Stimulated activated CD4-positive, alpha-beta T cell treated with anti-CD3 and anti-CD28 coated beads, TNF-alpha, amount 100 ng/mL, for 48 hours (primary cell): ENCODE data around the gene TLR5.
A peak's percentile ranks its signal among the peaks of the same experiment; 100 is the strongest.
"Not testable (repeated sequence)": the region's sequence is repeated elsewhere in the genome, so short reads cannot be mapped to it uniquely, and the experiment has no call there.

Experiments used
- DNase-seq, 3 donors: peaks; one replicate each; pipeline ENCODE4 v3.0.0-alpha.2; 2020; ENCODE audit warnings: low read depth in 3 of 3

Gene TLR5, protein sequence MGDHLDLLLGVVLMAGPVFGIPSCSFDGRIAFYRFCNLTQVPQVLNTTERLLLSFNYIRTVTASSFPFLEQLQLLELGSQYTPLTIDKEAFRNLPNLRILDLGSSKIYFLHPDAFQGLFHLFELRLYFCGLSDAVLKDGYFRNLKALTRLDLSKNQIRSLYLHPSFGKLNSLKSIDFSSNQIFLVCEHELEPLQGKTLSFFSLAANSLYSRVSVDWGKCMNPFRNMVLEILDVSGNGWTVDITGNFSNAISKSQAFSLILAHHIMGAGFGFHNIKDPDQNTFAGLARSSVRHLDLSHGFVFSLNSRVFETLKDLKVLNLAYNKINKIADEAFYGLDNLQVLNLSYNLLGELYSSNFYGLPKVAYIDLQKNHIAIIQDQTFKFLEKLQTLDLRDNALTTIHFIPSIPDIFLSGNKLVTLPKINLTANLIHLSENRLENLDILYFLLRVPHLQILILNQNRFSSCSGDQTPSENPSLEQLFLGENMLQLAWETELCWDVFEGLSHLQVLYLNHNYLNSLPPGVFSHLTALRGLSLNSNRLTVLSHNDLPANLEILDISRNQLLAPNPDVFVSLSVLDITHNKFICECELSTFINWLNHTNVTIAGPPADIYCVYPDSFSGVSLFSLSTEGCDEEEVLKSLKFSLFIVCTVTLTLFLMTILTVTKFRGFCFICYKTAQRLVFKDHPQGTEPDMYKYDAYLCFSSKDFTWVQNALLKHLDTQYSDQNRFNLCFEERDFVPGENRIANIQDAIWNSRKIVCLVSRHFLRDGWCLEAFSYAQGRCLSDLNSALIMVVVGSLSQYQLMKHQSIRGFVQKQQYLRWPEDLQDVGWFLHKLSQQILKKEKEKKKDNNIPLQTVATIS

DNA sequence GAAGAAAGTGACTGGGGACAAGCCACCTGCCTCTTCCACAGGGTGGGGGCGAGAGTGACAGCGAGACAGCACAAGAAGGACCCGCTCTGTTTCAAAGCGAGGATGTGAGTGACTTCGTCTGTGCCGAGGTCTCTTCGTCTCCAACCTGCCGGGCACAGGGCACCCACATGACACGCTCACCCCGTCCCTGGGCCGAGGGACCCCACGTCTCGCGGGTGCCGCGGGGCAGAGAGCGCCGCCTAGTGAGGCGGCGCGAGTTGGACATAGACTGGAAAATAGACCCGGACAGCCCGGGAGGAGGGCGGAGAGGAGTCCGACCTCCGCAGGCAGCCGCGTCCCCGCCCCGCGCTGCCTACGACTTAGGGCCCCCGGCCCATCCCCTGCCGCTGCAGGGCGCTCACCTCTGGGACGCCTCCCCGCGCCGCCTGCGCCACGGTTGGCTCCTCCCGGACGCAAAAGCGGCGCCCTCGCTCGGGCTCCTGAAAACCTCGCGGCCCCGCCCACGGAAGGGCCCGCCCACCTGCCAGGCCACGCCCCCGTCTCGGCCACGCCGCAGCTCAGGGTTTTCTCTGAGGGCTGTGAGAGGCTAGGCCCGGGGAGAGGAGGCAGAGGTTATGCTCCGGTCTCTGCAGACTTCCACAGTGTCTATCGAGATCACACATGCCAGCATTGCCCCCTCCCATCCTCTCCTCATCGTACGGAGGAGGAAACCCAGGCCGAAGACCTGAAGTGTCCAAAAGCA, at the start of gene TLR5:
TLR5 (minus strand) TSS at position 454 of the 742 bp plus-strand sequence. CDS start 30,217 bp downstream, outside the sequence.
- peak; percentile 72 to 81 (median 80) for DNase-seq

DNA sequence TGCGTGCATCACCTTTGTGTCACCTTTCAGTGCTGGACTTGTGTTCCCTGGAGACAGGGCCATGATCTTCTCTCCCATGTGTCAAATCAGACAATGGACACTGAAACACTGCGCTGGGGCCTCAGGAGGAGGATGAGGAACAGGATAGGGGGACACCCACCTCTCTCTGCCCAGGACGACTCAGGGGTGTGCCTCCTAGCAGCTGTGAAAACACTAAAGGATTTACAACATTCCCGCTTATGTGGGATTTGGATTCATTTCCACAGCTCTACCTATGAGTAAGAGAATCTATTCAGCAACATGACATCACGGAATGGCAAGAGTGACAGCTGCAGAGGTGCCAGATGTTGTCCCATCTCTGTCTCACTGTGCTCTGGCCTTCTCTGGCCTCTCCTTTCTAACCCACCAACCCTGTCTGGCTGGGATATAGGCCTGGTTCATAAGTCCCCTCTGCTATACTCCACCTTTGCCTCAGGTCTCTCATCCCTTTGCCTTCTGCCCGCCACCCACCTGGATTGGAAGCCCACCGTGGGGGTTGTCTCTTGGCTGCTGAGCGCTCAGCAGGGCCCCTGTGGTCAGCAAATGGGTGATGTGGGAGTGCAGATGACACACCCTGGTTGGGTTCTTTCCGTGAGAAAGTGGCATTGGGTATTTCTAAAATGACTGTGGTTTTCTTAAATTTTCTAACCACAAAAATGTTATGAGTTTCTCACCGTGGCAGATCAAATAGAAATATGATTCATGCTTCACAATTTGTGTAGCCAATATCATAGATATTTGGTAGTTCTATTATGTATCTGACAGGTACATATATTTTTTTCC, 47.1 kb upstream of the TLR5 start:
- DNase-seq, result peak; percentile 27 to 56 (median 41)

DNA sequence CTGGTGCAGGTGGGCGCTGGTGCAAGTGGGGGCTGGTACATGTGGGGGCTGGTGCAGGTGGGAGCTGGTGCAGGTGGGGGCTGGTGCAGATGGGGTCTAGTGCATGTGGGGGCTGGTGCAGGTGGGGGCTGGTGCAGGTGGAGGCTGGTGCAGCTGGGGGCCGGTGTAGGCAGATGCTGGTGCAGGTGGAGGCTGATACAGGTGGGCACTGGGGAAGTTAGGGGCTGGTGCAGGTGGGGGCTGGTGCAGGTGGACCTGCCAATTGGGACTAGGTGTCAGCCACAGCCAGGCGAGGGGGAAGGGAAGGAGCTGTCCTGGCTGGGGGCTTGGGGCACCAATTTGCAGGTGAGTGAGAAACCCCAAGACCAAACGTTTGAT, 46.5 kb upstream of the TLR5 start:
- DNase-seq, result no peak

DNA sequence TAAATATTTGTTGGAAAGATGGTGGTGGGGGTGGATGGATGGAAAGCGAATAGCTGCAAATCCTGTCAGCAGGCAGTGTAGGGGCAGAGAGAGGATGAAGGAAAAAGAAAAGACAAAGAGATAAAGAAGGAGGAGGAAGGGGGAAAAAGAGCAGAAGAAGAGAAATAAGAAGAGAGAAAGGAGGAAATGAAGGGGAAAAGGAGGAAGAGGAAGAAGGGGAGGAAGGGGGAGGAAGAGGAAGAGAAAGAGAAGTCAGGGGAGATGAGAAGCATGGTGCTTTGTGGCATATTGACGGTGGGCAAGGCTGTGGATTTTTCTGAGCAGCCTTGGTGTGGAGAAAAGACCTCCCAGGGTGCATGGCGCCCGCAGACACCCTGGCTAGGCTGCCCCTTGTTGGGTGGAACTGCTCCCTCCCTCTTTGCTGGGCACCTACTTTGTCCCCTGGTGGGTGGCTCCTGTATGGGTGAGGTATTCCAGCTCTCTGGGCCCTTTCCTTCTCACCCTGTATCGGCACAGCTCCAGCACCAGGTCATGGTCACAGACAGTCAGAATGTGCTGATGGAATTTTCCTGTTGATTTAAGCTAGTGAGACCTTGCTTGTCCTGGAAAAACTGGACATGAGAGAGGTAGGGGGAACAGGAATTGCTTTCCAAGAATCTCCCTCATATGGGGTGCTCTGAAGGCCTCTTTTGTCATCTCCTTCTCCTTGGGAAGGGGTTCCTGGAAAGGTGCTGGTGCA, 45.7 kb upstream of the TLR5 start:
- no peak for DNase-seq

DNA sequence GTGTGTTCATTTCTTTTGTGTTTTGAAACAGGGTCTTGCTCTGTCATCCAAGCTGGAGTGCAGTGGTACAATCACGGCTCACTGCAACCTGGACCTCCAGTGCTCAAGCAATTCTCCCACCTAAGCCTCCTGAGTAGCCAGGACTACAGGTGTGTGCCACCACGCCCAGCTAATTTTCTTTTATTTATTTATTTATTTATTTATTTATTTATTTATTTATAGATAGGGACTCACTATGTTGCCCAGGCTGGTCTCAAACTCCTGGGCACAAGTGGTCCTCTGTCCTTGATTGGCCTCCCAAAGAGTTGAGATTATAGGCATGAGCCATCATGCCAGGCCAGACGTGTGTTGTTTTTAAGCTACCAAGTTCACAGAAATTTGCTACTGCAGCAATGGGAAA, 43.8 kb upstream of the TLR5 start:
- DNase-seq, result no peak

DNA sequence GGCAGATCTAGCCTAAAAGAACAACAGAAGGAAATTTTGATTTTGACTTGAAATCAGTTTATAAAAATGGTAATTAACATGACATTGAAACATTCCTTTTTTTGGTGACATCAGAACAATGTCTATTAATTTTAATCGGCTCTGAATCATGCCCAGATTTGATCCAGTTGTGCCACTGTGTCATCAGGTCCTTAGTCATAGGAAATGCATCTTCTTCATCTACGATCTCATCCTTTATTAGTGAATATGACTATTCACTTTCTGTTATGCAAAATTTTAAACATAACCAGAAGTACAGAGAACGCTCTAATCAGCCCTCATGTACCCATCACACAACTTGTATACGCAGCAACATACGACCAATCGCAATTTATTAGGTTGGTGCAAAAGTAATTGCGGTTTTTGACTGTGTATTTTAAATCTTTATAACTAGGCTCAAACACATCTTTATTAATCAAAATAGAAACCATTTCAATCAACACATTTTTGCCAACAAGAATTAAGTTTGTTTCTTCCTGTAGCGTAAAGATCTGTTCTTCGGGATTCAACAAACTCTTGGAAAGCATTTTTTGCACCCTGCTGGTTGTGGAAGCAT, 40.3 kb upstream of the TLR5 start:
- no peak for DNase-seq

DNA sequence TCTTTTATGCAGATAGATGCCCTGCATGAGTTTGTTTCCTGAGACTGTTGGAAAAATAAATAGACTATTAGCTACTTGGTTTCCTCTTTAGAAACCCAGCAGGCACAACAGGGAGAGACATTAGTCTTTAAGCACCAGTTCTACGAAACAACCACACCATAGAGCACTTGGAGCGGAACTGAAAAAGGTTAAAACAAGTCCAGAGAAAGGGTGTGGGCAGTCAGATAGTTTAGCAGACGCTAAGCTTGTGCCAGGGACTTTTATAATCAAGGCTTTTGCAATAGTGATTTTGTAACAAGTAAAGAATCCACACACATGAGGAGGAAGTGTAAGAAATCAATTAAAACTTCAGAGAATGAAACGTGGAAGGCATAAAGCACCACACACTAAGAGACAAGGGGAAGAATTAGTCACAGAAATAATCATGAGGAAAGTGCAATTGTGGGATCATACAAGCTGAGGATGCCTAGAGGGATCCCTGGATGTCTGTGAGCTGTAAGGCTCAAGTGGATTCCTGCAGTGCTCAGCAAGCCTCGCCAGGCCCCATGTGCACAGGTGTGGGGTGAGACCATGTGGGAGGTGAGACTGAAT, 37.8 kb upstream of the TLR5 start:
- no peak for DNase-seq

DNA sequence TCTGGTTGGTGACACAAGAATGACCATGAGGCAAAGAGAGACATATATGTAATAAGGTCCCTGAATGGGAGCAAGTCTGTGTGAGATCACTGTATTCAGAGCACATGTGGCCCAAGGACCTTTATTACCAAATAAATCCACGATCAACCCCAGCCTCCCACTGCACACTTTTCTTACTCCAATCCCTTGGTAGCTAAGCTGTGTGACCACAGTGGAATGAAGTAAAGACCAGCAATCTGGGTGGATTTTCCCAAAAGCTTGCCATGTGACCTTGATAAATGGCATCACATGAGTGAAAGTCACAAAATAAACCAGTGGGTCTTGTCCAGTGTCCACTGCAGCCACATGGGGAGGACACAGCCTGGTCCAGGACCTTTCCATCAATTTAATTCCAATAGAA, 36.7 kb upstream of the TLR5 start:
- no peak for DNase-seq

DNA sequence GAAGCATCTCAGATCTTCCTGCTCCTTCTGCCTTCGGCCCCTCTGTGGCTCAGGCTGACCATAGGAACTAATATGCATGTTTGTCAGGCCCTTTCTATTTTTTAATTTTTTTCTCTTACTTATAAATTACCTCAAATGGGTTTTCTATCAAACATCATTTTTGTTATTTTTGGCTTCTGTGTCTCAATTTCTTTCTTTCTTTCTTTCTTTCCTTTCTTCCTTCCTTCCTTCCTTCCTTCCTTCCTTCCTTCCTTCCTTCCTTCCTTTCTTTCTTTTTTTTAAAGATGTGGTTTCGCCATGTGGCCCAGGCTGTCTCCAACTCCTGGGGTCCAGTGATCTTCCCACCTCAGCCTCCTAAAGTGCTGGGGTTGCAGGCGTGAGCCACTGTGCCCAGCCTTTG, 36.2 kb upstream of the TLR5 start:
- DNase-seq, result no peak

DNA sequence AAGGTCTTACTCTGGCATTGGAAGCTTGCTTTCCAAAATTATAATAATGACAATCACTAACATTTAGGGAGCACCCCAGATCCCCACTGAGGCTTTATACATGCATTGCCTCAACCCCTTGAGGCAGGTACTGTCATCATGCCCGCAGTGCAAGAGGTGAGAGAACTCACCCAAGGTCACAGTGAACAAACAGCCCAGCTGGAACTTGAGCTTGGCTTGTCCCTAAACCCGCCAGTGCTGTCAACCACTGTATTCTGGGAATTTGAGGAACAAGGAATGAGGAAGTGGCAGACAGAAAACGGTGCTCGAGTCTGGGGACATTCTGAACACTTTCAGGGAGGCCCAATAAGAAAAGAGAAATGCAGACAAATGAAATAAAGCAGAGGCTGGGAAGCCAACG, 34.6 kb upstream of the TLR5 start:
- DNase-seq, result no peak

DNA sequence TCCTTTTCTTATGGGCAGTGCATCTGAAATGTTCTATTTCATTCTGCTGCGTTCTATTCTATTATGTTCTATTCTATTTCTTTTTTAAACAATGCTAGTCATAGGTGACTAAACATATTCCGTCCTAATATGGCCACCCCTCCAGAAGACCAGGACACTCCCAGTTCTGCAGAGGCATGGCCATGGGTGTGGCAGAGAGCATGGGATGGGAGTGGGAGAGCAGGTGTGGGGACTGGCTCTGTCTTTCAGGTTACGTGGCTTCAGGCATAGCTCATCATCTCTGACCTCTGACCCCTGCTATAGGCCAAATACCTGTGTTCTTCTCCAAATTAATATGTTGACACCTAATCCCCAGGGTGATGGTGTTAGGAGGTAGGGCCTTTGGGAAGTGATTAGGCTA, 33.4 kb upstream of the TLR5 start:
- no peak for DNase-seq

DNA sequence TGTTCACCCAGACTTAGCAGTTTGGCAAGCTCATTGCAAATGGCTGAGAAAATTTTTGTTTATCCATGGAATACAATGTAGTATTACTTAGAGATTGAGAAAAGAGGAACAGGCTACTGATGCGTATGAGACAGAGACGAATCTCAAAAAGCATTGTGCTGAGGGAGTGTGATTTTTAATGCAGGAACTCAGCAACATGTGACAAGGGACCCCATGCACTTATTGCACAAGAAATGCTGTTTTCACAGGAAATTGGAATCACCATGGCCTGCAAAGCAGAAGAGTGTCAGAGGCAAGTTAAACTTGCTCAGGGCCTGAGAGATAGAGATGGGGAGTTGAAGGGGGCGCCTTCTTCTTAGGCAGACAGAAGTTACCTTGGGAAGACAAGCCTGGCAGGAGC, 32.6 kb upstream of the TLR5 start:
- no peak for DNase-seq

DNA sequence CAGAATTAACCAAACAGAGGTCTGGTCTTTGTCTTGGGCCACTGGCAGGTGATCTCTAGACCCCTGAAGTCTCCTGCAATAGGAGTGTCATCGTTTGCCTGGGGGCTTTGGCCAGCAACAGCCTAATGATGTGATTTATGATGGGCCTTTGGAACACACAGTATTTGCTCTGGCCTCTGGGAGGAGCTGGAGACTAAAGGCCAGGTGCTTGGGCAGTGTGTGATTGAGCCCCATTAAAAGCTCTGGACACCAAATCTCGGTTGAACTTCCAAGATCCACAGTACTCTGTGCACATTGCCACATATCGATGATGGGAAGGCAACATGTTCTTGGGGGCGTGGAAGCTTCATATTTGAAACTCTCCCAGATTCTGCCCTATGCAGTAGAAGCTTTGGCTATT, 32.0 kb upstream of the TLR5 start:
- no peak for DNase-seq

DNA sequence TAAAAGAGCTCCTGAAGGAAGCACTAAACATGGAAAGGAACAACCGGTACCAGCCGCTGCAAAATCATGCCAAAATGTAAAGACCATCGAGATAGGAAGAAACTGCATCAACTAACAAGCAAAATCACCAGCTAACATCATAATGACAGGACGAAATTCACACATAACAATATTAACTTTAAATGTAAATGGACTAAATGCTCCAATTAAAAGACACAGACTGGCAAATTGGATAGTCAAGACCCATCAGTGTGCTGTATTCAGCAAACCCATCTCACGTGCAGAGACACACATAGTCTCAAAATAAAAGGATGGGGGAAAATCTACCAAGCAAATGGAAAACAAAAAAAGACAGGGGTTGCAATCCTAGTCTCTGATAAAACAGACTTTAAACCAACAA, 26.4 kb upstream of the TLR5 start:
- DNase-seq, result not testable (repeated sequence)

DNA sequence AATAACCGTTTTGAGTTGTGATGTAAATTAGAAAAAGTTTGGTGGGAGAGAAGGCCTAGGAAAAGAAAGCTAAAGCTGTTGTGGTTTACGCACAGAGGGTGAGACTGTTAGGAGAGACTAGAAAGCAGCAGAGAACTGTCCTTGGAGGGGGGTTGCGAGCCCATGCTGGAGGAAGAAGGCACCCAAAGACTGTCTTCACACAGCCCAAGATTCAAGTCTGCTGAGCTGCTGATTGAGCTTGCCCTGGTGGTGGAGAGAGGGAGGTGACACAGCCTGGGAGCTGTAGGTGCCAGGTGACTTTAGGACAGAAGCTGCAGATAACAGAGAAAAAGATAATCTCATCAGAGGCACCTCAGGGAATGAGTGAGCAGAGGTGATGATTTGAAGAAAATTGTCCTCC, 18.3 kb upstream of the TLR5 start:
- no peak for DNase-seq

DNA sequence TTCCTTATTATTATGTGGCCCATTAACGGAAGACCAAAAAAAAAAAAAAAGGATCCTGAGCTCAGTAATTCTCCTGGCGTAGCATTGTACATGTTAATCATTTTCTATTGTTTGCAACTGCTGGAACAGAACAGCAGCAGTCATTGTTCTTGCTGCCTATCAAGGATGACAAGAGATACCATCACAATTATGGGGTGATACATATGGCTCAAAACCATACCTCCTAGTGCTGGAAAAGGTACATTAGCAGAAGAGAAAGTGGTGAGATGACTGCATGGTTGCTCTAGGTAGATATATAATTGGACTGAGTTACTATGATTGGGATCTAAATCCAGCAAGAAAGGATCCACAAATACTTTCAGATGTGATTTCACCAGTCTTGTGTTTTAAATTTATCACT, 13.3 kb upstream of the TLR5 start:
- no peak for DNase-seq

DNA sequence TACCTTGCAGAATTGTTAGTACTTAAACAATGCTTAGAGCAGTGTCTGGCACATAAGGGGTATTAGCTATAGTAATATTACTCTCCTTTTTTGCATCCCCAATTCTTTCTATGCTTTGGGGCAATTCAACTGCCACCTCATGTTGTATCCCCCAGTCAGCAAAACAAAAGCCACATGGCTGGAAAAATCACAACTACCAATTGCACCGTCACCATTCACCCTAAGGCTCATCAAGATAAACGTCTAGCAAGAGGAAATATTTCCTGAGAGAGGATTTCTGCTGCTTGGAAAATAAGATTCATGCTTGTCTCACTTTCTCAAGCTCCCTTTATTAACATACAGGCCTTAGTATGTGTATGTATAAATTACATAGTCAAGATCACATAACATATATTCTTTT, 12.1 kb upstream of the TLR5 start:
- no peak for DNase-seq

DNA sequence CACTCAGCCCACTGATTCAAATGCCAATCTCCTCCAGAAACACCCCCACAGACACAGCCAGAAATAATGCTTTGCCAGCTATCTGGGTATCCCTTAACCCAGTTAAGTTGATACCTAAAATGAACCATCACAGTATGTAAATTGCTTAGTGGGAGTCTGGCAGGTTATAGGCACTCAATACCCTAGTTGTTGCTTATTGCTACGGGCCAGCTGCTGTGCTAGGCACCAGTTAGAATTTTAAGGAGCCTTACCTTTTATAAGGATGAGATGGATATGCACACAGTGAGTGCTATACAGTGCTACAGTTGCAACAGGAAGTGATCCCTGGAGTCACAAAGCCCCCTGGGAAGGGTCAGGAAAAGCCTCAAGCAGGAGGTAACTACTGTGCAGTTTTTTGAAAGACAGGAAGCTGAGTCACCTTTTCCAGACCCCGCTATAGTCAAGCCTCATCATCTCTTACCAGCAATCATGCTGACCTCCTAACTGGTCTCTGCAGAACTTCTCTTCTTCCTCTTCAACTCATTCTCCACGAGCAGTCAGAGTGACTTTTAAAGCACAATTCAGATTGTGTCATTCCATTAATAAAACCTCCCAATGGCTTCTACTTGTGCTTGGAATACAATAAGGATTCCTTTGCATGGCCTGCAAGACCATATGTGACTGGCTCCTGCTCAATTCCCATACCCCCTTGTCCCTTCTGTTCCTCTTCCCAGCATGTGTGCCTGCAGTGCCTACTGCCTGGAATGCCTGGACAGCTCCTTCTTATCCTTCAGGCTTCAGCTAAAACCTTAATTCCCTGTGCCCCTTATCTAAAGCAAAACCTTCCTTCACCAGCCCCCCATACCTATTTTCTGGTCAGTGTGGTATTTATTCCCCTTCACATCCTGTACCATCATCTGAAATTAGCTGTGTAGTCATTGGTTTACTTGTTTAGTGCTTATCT, 10.4 kb upstream of the TLR5 start:
- DNase-seq, result no peak

DNA sequence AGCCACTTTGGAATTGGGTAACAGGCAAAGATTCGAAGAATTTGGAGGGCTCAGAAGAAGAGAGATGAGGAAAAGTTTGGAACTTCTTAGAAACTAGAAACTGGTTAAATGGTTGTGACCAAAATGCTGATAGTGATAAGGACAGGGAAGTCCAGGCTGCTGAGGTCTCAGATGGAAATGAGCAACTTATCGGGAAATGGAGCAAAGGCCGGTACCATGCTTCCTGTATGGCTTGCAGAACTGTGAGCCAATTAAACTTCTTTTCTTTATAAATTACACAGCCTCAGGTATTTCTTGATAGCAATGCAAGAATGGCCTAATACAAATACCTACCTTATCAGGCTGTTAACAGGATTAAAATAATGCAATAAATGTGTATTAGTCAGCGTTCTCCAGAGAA, 9.4 kb upstream of the TLR5 start:
- no peak for DNase-seq
